ENCODE data around the gene RTKN. TPM values are rescaled to one million over a fixed set of nuclear protein-coding genes. Genes with fewer than 3 reads are reported as not detected.

Gene RTKN
- total and polyA plus RNA-seq, 2 of the 13 experiments (the other 11 are each of a cell fraction or from before 2014, with no cell fraction given) = 159 to 166 TPM

GRCh38 chr2:74421221-74421870, 20.4 kb downstream of the RTKN start, which contains the start of the genes C2orf81 and WDR54 (continued):
- TF ChIP-seq, protein P1, sequence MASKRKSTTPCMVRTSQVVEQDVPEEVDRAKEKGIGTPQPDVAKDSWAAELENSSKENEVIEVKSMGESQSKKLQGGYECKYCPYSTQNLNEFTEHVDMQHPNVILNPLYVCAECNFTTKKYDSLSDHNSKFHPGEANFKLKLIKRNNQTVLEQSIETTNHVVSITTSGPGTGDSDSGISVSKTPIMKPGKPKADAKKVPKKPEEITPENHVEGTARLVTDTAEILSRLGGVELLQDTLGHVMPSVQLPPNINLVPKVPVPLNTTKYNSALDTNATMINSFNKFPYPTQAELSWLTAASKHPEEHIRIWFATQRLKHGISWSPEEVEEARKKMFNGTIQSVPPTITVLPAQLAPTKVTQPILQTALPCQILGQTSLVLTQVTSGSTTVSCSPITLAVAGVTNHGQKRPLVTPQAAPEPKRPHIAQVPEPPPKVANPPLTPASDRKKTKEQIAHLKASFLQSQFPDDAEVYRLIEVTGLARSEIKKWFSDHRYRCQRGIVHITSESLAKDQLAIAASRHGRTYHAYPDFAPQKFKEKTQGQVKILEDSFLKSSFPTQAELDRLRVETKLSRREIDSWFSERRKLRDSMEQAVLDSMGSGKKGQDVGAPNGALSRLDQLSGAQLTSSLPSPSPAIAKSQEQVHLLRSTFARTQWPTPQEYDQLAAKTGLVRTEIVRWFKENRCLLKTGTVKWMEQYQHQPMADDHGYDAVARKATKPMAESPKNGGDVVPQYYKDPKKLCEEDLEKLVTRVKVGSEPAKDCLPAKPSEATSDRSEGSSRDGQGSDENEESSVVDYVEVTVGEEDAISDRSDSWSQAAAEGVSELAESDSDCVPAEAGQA (IDR thresholded peaks at IDR 0.05; ENCODE audit: low read depth) = peak; percentile 50; the same call in 1 of the 2 replicates
- TF ChIP-seq, protein P1 (CRISPR knock-in tag; IDR thresholded peaks at IDR 0.05; ENCODE audit: borderline replicate concordance) = no peak
- TF ChIP-seq ZNF572 (CRISPR knock-in tag; IDR thresholded peaks at IDR 0.05) (0 out of 2 replicates have a peak, but pooled peaks have one; percentile 39), AKAP8 (CRISPR knock-in tag; IDR thresholded peaks at IDR 0.05) (peak; percentile 60; the same call in 1 of the 2 replicates), SAP130 (CRISPR knock-in tag; IDR thresholded peaks at IDR 0.05; ENCODE audit: low read depth) (peak; percentile 87), TAF1 (CRISPR knock-in tag; IDR thresholded peaks at IDR 0.05) (peak; percentile 33; the same call in 1 of the 2 replicates), ARID2 (CRISPR knock-in tag; IDR thresholded peaks at IDR 0.05; ENCODE audit: borderline replicate concordance) (0 out of 2 replicates have a peak, but pooled peaks have one; percentile 32), SP1 (IDR thresholded peaks at IDR 0.05) (no peak), SP1 (CRISPR knock-in tag; IDR thresholded peaks at IDR 0.05) (peak; percentile 81), YEATS4 (CRISPR knock-in tag; IDR thresholded peaks at IDR 0.05; ENCODE audit: borderline replicate concordance) (peak; percentile 47; the same call in 1 of the 2 replicates), ZNF143 (CRISPR knock-in tag; IDR thresholded peaks at IDR 0.05) (0 out of 2 replicates have a peak, but pooled peaks have one; percentile 5), UBTF (CRISPR knock-in tag; IDR thresholded peaks at IDR 0.05) (peak; percentile 67; the same call in 1 of the 2 replicates), MEIS1 (CRISPR knock-in tag; IDR thresholded peaks at IDR 0.05; ENCODE audit: borderline replicate concordance) (0 out of 2 replicates have a peak, but pooled peaks have one; percentile 50)
- TF ChIP-seq, protein P2, sequence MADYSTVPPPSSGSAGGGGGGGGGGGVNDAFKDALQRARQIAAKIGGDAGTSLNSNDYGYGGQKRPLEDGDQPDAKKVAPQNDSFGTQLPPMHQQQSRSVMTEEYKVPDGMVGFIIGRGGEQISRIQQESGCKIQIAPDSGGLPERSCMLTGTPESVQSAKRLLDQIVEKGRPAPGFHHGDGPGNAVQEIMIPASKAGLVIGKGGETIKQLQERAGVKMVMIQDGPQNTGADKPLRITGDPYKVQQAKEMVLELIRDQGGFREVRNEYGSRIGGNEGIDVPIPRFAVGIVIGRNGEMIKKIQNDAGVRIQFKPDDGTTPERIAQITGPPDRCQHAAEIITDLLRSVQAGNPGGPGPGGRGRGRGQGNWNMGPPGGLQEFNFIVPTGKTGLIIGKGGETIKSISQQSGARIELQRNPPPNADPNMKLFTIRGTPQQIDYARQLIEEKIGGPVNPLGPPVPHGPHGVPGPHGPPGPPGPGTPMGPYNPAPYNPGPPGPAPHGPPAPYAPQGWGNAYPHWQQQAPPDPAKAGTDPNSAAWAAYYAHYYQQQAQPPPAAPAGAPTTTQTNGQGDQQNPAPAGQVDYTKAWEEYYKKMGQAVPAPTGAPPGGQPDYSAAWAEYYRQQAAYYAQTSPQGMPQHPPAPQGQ (CRISPR knock-in tag; IDR thresholded peaks at IDR 0.05; ENCODE audit: borderline replicate concordance) = no peak
- TF ChIP-seq, protein P3, sequence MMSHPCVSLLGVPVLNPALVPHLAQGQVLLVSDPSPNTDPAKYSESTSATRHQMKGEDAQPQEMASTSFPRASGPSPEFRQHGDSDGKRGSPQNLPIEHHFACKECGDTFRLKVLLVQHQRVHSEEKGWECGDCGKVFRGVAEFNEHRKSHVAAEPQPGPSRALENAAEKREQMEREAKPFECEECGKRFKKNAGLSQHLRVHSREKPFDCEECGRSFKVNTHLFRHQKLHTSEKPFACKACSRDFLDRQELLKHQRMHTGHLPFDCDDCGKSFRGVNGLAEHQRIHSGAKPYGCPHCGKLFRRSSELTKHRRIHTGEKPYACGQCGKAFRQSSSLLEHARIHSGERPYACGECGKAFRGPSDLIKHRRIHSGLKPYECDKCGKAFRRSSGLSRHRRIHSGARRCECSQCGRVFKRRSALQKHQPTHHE (CRISPR knock-in tag; IDR thresholded peaks at IDR 0.05; ENCODE audit: borderline replicate concordance) = peak; percentile 86
- TF ChIP-seq, protein P4, sequence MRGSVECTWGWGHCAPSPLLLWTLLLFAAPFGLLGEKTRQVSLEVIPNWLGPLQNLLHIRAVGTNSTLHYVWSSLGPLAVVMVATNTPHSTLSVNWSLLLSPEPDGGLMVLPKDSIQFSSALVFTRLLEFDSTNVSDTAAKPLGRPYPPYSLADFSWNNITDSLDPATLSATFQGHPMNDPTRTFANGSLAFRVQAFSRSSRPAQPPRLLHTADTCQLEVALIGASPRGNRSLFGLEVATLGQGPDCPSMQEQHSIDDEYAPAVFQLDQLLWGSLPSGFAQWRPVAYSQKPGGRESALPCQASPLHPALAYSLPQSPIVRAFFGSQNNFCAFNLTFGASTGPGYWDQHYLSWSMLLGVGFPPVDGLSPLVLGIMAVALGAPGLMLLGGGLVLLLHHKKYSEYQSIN (CRISPR knock-in tag; IDR thresholded peaks at IDR 0.05; ENCODE audit: borderline replicate concordance) = no peak
